GM18907 (cell line): Measurements from ENCODE around the gene FRMD4B.
A peak's percentile ranks its signal among the peaks of the same experiment; 100 is the strongest.

Experiments used
- ATAC-seq: cut with Tn5 transposase; IDR thresholded peaks from one replicate; pipeline ENCODE4 v1.9.1; 2021; ENCODE audit warnings: mild to moderate bottlenecking, moderate library complexity; ENCODE audit not compliant: unreplicated experiment

The FRMD4B gene

GRCh38 chr3:69406163-69406562, 20.3 kb upstream of the FRMD4B start:
- no peak for ATAC-seq

- ATAC-seq = no peak
These were observed 19.2 kb upstream of the FRMD4B start for GRCh38 chr3:69405067-69405466.

GRCh38 chr3:69403454-69403853, 17.6 kb upstream of the FRMD4B start:
- no peak for ATAC-seq

GRCh38 chr3:69400683-69401082, 14.8 kb upstream of the FRMD4B start:
- no peak for ATAC-seq

- no peak for ATAC-seq
These were observed 7.0 kb upstream of the FRMD4B start for GRCh38 chr3:69392850-69393249.

GRCh38 chr3:69392415-69392814, 6.5 kb upstream of the FRMD4B start:
- ATAC-seq = no peak

GRCh38 chr3:69391554-69391953, 5.7 kb upstream of the FRMD4B start:
- no peak for ATAC-seq

GRCh38 chr3:69390771-69391170, 4.9 kb upstream of the FRMD4B start:
- no peak for ATAC-seq

- no peak for ATAC-seq
These were observed 3.8 kb upstream of the FRMD4B start for GRCh38 chr3:69389520-69390248.

GRCh38 chr3:69388241-69388640, 2.4 kb upstream of the FRMD4B start:
- no peak for ATAC-seq

- ATAC-seq = peak; percentile 48
These were observed 883 bp upstream of the FRMD4B start for GRCh38 chr3:69386556-69387385.

- ATAC-seq = peak; percentile 13
These were observed 665 bp downstream of the FRMD4B start for GRCh38 chr3:69385123-69385722.

- no peak for ATAC-seq
These were observed 1.6 kb downstream of the FRMD4B start for GRCh38 chr3:69384326-69384725.

GRCh38 chr3:69379661-69380060, 6.2 kb downstream of the FRMD4B start:
- ATAC-seq = no peak

- ATAC-seq = no peak
These were observed 7.6 kb downstream of the FRMD4B start for GRCh38 chr3:69378112-69378802.

GRCh38 chr3:69377262-69377661, 8.6 kb downstream of the FRMD4B start:
- ATAC-seq = no peak

GRCh38 chr3:69376731-69377130, 9.2 kb downstream of the FRMD4B start:
- no peak for ATAC-seq

GRCh38 chr3:69371816-69372215, 14.1 kb downstream of the FRMD4B start:
- no peak for ATAC-seq

GRCh38 chr3:69370901-69371301, 15.0 kb downstream of the FRMD4B start:
- no peak for ATAC-seq

GRCh38 chr3:69370156-69370883, 15.6 kb downstream of the FRMD4B start:
- no peak for ATAC-seq
